Keratinocyte (primary cell): ENCODE results near the gene URGCP. TPM values are rescaled to one million over a fixed set of nuclear protein-coding genes. Genes with fewer than 3 reads are reported as not detected.

Source experiments
- DNase-seq: peaks from one replicate; pipeline ENCODE4 v3.0.0-alpha.2; 2011; ENCODE audit warnings: low read depth, missing footprints, low spot score
- FAIRE-seq: peaks from 2 replicates; lab custom pipeline; 2011; peaks lifted over from hg19 to GRCh38; lab: Jason Lieb, UNC
- H2AFZ ChIP-seq: 2 replicates; pipeline ENCODE4 v1.6.0; 2012; ENCODE audit warnings: low read length, control low read depth, inconsistent platforms; ENCODE audit not compliant: control insufficient read depth
- H3K27ac ChIP-seq: 2 replicates; pipeline ENCODE4 v1.5.1; 2011; ENCODE audit warnings: low read length; ENCODE audit not compliant: control insufficient read depth, insufficient read depth
- H3K27me3 ChIP-seq: 3 replicates; pipeline ENCODE4 v1.6.0; 2011; ENCODE audit warnings: low read length; ENCODE audit not compliant: control insufficient read depth, insufficient read depth; ENCODE audit errors: extremely low read depth
- H3K36me3 ChIP-seq, 2 experiments: 2 replicates in 1 of 2; 3 replicates in 1 of 2; pipeline ENCODE4 v1.5.1; 2011; ENCODE audit warnings: low read length in 2 of 2, mild to moderate bottlenecking in 1 of 2; ENCODE audit not compliant: control insufficient read depth in 2 of 2, insufficient read depth in 2 of 2; ENCODE audit errors: extremely low read depth in 1 of 2
- H3K4me1 ChIP-seq: 3 replicates; pipeline ENCODE4 v1.5.1; 2011; ENCODE audit warnings: low read length; ENCODE audit not compliant: control insufficient read depth, insufficient read depth; ENCODE audit errors: extremely low read depth
- H3K4me2 ChIP-seq: 3 replicates; pipeline ENCODE4 v1.6.0; 2011; ENCODE audit warnings: low read depth, low read length; ENCODE audit not compliant: control insufficient read depth, insufficient read depth; ENCODE audit errors: extremely low read depth
- H3K4me3 ChIP-seq, 3 experiments: fragments of 200-600 bp in 1 of 3; sonication (generic) in 1 of 3; 2 replicates in 2 of 3; 3 replicates in 1 of 3; pipeline ENCODE4 v1.5.1; 2011 to 2016; ENCODE audit warnings: low read length in 3 of 3, mild to moderate bottlenecking in 3 of 3, control low read depth in 2 of 3, inconsistent platforms in 1 of 3, low read depth in 1 of 3, mixed read lengths in 1 of 3, mixed run types in 1 of 3, moderate library complexity in 1 of 3; ENCODE audit not compliant: control insufficient read depth in 2 of 3, insufficient read depth in 2 of 3; ENCODE audit errors: extremely low read depth in 1 of 3
- H3K79me2 ChIP-seq: 2 replicates; pipeline ENCODE4 v1.6.0; 2012; ENCODE audit warnings: low read length; ENCODE audit not compliant: control insufficient read depth, insufficient read depth
- H3K9ac ChIP-seq: 3 replicates; pipeline ENCODE4 v1.6.0; 2011; ENCODE audit warnings: low read length; ENCODE audit not compliant: control insufficient read depth, insufficient read depth; ENCODE audit errors: extremely low read depth
- H3K9me1 ChIP-seq: 3 replicates; pipeline ENCODE4 v1.6.0; 2011; ENCODE audit warnings: low read length; ENCODE audit not compliant: control insufficient read depth, insufficient read depth; ENCODE audit errors: extremely low read depth
- H3K9me3 ChIP-seq: 2 replicates; pipeline ENCODE4 v1.5.1; 2012; ENCODE audit warnings: low read depth, low read length; ENCODE audit not compliant: control insufficient read depth
- H4K20me1 ChIP-seq: 3 replicates; pipeline ENCODE4 v1.6.0; 2011; ENCODE audit warnings: low read length; ENCODE audit not compliant: control insufficient read depth, insufficient read depth; ENCODE audit errors: extremely low read depth
- CTCF ChIP-seq, 3 experiments: IDR thresholded peaks in 1 of 3; conservative IDR thresholded peaks in 1 of 3; optimal IDR thresholded peaks in 1 of 3; 2 replicates in 2 of 3; 3 replicates in 1 of 3; pipeline versions ENCODE3 to v1.5.1; 2011; ENCODE audit warnings: low read length in 3 of 3, mild to moderate bottlenecking in 3 of 3, moderate library complexity in 2 of 3, control low read depth in 1 of 3, inconsistent platforms in 1 of 3; ENCODE audit not compliant: insufficient read depth in 2 of 3; ENCODE audit errors: extremely low read depth in 1 of 3
- EZH2 ChIP-seq: IDR thresholded peaks from one replicate; pipeline ENCODE4 v1.6.1; 2012; ENCODE audit warnings: inconsistent platforms, mild to moderate bottlenecking, low read length, moderate library complexity
- dilution Hi-C: fragments of 300-500 bp; cut with MboI; formaldehyde crosslinking; loops from one replicate; pipeline ENCODE4 v1.7.0; 2020; ENCODE audit warnings: low sequenced_read_pairs; ENCODE audit not compliant: extremely low pct_ligation_motif_present
- polyA plus RNA-seq, 5 experiments: library from polyadenylated mRNA; depleted of rRNA in 3 of 5; stranded (reverse) in 3 of 5; stranded (forward) in 1 of 5; unstranded in 1 of 5; fragments of >200 nt; gene quantifications; 1 replicate in 1 of 5; 2 replicates in 3 of 5; 3 replicates in 1 of 5; pipeline versions ENCODE4 v1.2.1 to v1.2.3, GENCODE V29; 2011 to 2012; ENCODE audit warnings: missing spikeins in 2 of 5, low read depth in 1 of 5, low replicate concordance in 1 of 5

The URGCP gene
- polyA plus RNA-seq, 1 donor (not counting 4 experiments of a cell fraction or from before 2014, with no cell fraction given), result 27.6 TPM

DNA sequence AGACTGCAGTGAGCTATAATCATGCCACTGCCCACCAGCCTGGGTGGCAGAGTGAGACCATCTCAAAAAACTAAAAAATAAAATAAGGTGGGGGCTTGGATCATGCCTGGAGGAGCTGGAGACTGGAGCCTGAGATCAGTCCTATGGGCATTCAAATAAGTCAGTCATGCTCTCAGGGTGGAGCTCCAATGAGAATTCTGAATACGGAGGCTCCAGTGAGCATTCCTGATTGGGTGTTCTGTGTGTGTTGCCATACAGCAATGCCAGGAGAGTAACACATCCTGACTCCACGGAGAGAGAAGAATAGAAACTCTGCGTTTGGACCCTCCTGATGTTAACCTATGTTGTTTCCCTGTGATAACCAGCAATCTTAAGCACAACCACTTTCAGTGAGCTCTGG is 35.9 kb upstream of the URGCP start:
- dilution Hi-C loops, result no loop called here
- TF ChIP-seq CTCF (optimal IDR thresholded peaks at IDR 0.05 in 1 of 3, IDR thresholded peaks at IDR 0.05 in 1 of 3, conservative IDR thresholded peaks at IDR 0.05 in 1 of 3; ENCODE audit: extremely low read depth in 1 of 3, insufficient read depth in 2 of 3, low read length in 3 of 3) (no peak), EZH2 (no peak)
- DNase-seq (no peak), FAIRE-seq (no peak)
- H3K79me2 ChIP-seq, result no peaks in the 10 kb centered on the region
- H3K4me2 ChIP-seq, result no peak overlapping the region
- no peaks in the 10 kb centered on the region for H3K9me1 ChIP-seq
- no peak overlapping the region for H2AFZ ChIP-seq
- no peaks in the 10 kb centered on the region for H3K36me3 ChIP-seq
- H4K20me1 ChIP-seq, result no peaks in the 10 kb centered on the region
- H3K9me3 ChIP-seq, result no peaks in the 10 kb centered on the region
- no peaks in the 10 kb centered on the region for H3K27me3 ChIP-seq
- no peak overlapping the region for H3K4me3 ChIP-seq
- H3K27ac ChIP-seq, result no peak overlapping the region
- H3K9ac ChIP-seq, result no peak overlapping the region
- H3K4me1 ChIP-seq, result no peaks in the 10 kb centered on the region

DNA sequence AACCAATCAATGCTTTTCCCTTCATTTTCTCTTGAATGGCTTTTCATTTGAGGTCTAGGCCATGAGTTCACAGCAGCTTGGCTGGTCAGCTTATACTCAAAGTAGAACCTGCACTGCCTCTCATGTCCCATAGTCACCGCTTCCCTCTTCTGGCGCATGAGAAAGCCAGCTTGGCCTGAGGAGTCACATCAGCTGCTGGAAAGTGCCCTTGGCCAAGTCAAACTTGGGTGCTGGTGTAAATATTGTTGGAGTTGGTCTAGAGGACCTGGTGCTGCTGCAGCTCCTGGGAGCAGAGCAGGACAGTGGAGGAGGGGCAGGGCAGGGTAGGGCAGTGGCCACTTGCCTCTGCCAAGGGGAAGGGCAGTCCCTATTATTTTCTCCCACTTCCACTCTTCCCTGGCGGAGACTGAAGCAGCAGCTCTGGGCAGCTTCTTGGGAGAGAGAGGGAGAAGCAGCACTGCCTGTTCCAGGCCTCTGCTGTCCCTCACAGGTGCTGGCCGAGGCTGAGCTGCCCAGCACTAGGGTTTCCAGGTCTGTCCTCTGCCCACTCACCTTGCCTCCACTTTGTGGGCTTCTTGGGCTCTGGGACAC is 32.6 kb upstream of the URGCP start:
- Histone ChIP-seq H2AFZ (no peak overlapping the region), H3K9me3 (no peaks in the 10 kb centered on the region), H3K4me2 (no peak overlapping the region), H4K20me1 (no peaks in the 10 kb centered on the region), H3K4me1 (no peaks in the 10 kb centered on the region), H3K4me3 (no peak overlapping the region), H3K79me2 (no peaks in the 10 kb centered on the region), H3K27me3 (no peaks in the 10 kb centered on the region), H3K9ac (no peak overlapping the region), H3K27ac (no peak overlapping the region), H3K9me1 (no peaks in the 10 kb centered on the region), H3K36me3 (no peaks in the 10 kb centered on the region)
- no peak for FAIRE-seq
- dilution Hi-C loops, result no loop called here
- TF ChIP-seq EZH2, result no peak
- no peak for TF ChIP-seq CTCF (optimal IDR thresholded peaks at IDR 0.05 in 1 of 3, IDR thresholded peaks at IDR 0.05 in 1 of 3, conservative IDR thresholded peaks at IDR 0.05 in 1 of 3; ENCODE audit: extremely low read depth in 1 of 3, insufficient read depth in 2 of 3, low read length in 3 of 3)
- no peak for DNase-seq
